AG04450 (cell line): ENCODE data around the gene RAMACL. TPM values are rescaled to one million over a fixed set of nuclear protein-coding genes. Genes with fewer than 3 reads are reported as not detected.

Experiments used
- CTCF ChIA-PET: fragments of 300-600, 350-600 bp; formaldehyde crosslinking; extraction: SDS; loops from one replicate; lab custom pipeline; 2022; ENCODE audit warnings: antibody characterized with exemption, inconsistent platforms; lab: Charles Lee
- POLR2A ChIA-PET: fragments of 350-600 bp; formaldehyde crosslinking; extraction: SDS; loops from one replicate; lab custom pipeline; 2021; ENCODE audit warnings: antibody characterized with exemption, inconsistent platforms; lab: Yijun Ruan, JAX
- DNase-seq: peaks from one replicate; pipeline ENCODE4 v3.0.0-alpha.2; 2011; ENCODE audit warnings: low read depth, low spot score
- H3K27ac ChIP-seq: one replicate; pipeline ENCODE4 v1.5.1; 2012; ENCODE audit warnings: low read depth, low read length, control low read depth
- H3K27me3 ChIP-seq: one replicate; pipeline ENCODE4 v1.6.0; 2012; ENCODE audit warnings: low read length; ENCODE audit not compliant: control insufficient read depth, insufficient read depth
- H3K4me3 ChIP-seq: 2 replicates; pipeline ENCODE4 v1.5.1; 2011; ENCODE audit warnings: mild to moderate bottlenecking, low read depth, low read length, control low read depth
- H3K9me3 ChIP-seq: 2 replicates; pipeline ENCODE4 v1.5.1; 2012; ENCODE audit warnings: low read length; ENCODE audit not compliant: control insufficient read depth, insufficient read depth
- polyA plus RNA-seq: library from polyadenylated mRNA; depleted of rRNA; stranded (reverse); fragments of >200 nt; gene quantifications from 2 replicates; pipeline ENCODE4 v1.2.3, GENCODE V29; 2011
- TF ChIP-seq, protein P1 (sequence below): IDR thresholded peaks from 2 replicates; pipeline ENCODE4 v1.5.1; 2011; ENCODE audit warnings: low read depth, low read length, control low read depth, inconsistent platforms

RAMACL gene
- polyA plus RNA-seq, 1 experiment = 0.77 TPM

DNA sequence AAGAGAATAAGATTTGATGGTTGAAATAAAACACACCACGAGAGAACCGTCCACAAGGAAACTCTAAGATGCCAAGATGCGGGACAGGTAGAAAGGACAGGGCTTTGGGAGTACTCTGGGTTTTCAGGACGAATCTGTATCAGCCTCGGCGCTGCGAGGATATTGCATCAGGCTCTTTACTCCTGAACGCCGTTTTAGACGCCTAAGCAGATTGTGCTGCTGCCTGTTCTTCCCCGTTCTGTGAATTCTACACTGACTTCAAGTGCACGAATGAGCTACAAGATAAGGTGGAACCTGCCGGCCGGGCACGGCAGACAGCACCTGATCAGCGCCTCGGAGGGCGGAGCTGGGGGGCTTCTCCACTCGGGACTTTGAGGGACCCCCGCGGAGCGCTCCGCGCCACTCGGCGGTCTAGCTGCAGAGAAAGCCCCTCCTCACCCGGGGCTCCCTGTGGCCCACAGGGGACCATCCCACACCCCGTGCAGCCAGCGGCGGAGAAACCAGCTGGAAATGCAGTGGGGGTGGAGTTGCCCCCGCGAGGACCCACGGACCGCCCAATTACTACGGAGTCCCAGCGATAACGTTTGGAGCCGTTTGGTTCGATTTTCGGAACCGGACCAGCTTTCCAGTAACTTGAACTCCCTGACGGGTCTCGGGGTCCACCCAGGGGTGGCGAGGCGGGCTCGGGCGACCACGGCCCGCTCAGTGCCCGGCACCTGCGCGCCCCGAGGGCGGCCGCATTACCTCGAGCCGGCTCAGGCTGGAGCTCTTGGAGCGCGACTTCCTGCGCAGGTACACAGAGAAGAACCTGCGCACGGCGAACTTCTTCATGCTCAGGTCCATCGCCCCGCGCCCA is 39.9 kb upstream of the RAMACL start:
- ChIA-PET CTCF (interaction anchor here (0.6 kb wide), 1 partner anchor 14 kb away, joined by 3 read pairs; no protein-coding TSS in a partner anchor), POLR2A (interaction anchor here (0.8 to 2.1 kb wide), 8 partner anchors 14 to 372 kb away, joined by 3 to 8 read pairs (median 4); partner anchors contain the start of gene CEP43)
- peak overlapping the region; percentile 85 for H3K4me3 ChIP-seq
- no peak overlapping the region for H3K27ac ChIP-seq
- DNase-seq = no peak
- H3K9me3 ChIP-seq = no peaks in the 10 kb centered on the region
- H3K27me3 ChIP-seq = no peaks in the 10 kb centered on the region
- TF ChIP-seq, protein P1, sequence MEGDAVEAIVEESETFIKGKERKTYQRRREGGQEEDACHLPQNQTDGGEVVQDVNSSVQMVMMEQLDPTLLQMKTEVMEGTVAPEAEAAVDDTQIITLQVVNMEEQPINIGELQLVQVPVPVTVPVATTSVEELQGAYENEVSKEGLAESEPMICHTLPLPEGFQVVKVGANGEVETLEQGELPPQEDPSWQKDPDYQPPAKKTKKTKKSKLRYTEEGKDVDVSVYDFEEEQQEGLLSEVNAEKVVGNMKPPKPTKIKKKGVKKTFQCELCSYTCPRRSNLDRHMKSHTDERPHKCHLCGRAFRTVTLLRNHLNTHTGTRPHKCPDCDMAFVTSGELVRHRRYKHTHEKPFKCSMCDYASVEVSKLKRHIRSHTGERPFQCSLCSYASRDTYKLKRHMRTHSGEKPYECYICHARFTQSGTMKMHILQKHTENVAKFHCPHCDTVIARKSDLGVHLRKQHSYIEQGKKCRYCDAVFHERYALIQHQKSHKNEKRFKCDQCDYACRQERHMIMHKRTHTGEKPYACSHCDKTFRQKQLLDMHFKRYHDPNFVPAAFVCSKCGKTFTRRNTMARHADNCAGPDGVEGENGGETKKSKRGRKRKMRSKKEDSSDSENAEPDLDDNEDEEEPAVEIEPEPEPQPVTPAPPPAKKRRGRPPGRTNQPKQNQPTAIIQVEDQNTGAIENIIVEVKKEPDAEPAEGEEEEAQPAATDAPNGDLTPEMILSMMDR = no peak

DNA sequence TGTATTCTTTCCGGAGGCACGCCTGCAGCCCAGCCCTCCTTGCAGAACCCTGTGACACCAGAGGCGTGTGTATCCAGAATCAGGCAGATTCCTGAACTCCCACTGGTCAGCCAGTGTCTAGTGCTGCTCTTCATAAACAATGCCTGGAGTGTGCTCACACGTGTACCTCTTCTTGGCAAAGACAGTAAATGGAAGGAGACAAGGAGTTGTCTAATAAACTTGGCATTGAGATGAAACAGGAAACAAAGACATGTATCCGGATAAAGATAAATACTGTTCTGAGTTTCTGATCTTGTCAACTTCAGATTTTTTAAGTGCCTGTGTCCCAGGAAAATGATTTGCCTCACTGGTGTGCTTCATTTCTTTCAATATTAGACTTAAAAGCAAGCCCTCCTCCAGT is 38.9 kb upstream of the RAMACL start:
- Histone ChIP-seq H3K27ac (no peak overlapping the region), H3K9me3 (no peaks in the 10 kb centered on the region), H3K27me3 (no peaks in the 10 kb centered on the region), H3K4me3 (peak overlapping the region; percentile 85)
- CTCF ChIA-PET = no interaction called here
- POLR2A ChIA-PET = interaction anchor here (1.5 kb wide), 1 partner anchor 53 kb away, joined by 6 read pairs; no protein-coding TSS in a partner anchor
- no peak for DNase-seq
- TF ChIP-seq, protein P1 = no peak

DNA sequence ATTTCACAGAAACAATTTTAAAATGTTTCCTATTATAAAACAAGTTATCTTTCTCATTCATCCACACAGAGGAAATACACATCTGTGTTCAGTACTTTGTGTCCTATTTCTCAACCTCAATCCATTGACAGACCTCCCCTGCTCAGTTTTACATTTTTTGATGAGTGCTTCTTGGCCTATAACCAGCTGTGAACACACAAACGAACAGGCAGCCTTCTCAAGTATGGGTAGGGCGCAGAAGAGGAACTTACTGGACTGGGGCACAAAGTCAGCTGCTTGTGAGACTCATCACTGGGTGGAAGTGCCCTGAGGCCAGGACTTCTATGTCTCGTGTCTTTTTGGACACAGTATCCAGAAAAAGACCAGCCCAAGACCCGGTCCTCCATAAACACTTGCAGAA is 37.8 kb upstream of the RAMACL start:
- H3K27me3 ChIP-seq = no peaks in the 10 kb centered on the region
- H3K9me3 ChIP-seq = no peaks in the 10 kb centered on the region
- ChIA-PET POLR2A (interaction anchor here (0.6 kb wide), 1 partner anchor 98 kb away, joined by 3 read pairs; no protein-coding TSS in a partner anchor), CTCF (no interaction called here)
- TF ChIP-seq, protein P1 = no peak
- DNase-seq = no peak
- H3K27ac ChIP-seq = peak overlapping the region; percentile 22
- peak overlapping the region; percentile 8; the same call in 1 of the 2 replicates for H3K4me3 ChIP-seq

DNA sequence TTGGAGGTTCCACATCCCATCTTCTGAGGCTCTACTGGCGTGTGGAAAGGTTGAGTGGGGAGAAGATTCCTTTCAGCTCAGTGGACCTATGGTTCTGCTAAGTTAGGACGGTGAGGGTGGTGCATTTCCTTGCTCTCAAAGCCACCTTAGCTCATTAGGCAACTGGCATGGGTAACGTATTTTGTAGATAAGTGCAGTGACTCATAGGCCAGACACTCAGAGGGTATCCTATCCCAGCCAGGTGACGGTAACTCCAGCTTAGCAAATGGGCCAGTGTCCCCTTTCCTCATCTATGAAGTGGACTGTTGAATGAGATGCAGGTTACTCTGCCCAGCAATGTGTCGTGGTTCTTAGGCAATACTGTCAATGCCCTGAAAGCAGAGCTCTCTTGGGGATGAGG is 36.8 kb upstream of the RAMACL start:
- TF ChIP-seq, protein P1 = no peak
- Histone ChIP-seq H3K4me3 (no peak overlapping the region), H3K9me3 (peaks cover 3% of the 10 kb centered on the region), H3K27me3 (no peaks in the 10 kb centered on the region), H3K27ac (no peak overlapping the region)
- DNase-seq = no peak
- CTCF ChIA-PET = interaction anchor here (1.1 to 1.6 kb wide), 2 partner anchors 11 to 16 kb away, joined by 4 read pairs; no protein-coding TSS in a partner anchor
- POLR2A ChIA-PET = interaction anchor here (1.5 kb wide), 1 partner anchor 11 kb away, joined by 4 read pairs; no protein-coding TSS in a partner anchor
